Liver (tissue), 3 donors: Measurements from ENCODE around the gene E2F4.

Experiments used
- FOXA1 ChIP-seq: IDR thresholded peaks from 2 replicates; pipeline ENCODE4 v1.6.1; 2016; ENCODE audit warnings: antibody characterized with exemption
- GABPA ChIP-seq, 2 donors: IDR thresholded peaks in 1 of 2; conservative IDR thresholded peaks in 1 of 2; 2 replicates each; pipeline ENCODE4 v1.6.1; 2016; ENCODE audit warnings: antibody characterized with exemption in 2 of 2, mild to moderate bottlenecking in 1 of 2, moderate library complexity in 1 of 2
- TAF1 ChIP-seq: conservative IDR thresholded peaks from 2 replicates; pipeline ENCODE4 v1.6.1; 2016; ENCODE audit warnings: antibody characterized with exemption, mild to moderate bottlenecking
- TF ChIP-seq, protein P1 (sequence below): fragments of 150-350 bp; IDR thresholded peaks from 2 replicates; pipeline ENCODE4 v1.5.1; 2017; ENCODE audit warnings: improper control_type of control experiment, low read depth, low read length; ENCODE audit not compliant: missing input control
- TF ChIP-seq, protein P2 (sequence below): IDR thresholded peaks from 2 replicates; pipeline ENCODE4 v1.6.1; 2016; ENCODE audit warnings: antibody characterized with exemption, mild to moderate bottlenecking
- donor health status: healthy.
- donor health status: healthy.

GRCh38 chr16:67169011-67169451, 22.9 kb upstream of the E2F4 start:
- TF ChIP-seq, protein P1, sequence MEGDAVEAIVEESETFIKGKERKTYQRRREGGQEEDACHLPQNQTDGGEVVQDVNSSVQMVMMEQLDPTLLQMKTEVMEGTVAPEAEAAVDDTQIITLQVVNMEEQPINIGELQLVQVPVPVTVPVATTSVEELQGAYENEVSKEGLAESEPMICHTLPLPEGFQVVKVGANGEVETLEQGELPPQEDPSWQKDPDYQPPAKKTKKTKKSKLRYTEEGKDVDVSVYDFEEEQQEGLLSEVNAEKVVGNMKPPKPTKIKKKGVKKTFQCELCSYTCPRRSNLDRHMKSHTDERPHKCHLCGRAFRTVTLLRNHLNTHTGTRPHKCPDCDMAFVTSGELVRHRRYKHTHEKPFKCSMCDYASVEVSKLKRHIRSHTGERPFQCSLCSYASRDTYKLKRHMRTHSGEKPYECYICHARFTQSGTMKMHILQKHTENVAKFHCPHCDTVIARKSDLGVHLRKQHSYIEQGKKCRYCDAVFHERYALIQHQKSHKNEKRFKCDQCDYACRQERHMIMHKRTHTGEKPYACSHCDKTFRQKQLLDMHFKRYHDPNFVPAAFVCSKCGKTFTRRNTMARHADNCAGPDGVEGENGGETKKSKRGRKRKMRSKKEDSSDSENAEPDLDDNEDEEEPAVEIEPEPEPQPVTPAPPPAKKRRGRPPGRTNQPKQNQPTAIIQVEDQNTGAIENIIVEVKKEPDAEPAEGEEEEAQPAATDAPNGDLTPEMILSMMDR, result no peak
- TF ChIP-seq, protein P2, sequence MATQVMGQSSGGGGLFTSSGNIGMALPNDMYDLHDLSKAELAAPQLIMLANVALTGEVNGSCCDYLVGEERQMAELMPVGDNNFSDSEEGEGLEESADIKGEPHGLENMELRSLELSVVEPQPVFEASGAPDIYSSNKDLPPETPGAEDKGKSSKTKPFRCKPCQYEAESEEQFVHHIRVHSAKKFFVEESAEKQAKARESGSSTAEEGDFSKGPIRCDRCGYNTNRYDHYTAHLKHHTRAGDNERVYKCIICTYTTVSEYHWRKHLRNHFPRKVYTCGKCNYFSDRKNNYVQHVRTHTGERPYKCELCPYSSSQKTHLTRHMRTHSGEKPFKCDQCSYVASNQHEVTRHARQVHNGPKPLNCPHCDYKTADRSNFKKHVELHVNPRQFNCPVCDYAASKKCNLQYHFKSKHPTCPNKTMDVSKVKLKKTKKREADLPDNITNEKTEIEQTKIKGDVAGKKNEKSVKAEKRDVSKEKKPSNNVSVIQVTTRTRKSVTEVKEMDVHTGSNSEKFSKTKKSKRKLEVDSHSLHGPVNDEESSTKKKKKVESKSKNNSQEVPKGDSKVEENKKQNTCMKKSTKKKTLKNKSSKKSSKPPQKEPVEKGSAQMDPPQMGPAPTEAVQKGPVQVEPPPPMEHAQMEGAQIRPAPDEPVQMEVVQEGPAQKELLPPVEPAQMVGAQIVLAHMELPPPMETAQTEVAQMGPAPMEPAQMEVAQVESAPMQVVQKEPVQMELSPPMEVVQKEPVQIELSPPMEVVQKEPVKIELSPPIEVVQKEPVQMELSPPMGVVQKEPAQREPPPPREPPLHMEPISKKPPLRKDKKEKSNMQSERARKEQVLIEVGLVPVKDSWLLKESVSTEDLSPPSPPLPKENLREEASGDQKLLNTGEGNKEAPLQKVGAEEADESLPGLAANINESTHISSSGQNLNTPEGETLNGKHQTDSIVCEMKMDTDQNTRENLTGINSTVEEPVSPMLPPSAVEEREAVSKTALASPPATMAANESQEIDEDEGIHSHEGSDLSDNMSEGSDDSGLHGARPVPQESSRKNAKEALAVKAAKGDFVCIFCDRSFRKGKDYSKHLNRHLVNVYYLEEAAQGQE, result no peak
- TF ChIP-seq GABPA (IDR thresholded peaks at IDR 0.05 in 1 of 2, conservative IDR thresholded peaks at IDR 0.05 in 1 of 2) (no peak), TAF1 (no peak), FOXA1 (no peak)
